Hypothalamus (tissue), 51 donors: ENCODE measurements around the gene SF3A2.

ENCODE experiments used
- DNase-seq, 51 donors: peaks; one replicate each; lab custom pipeline; 2025; lab: John Stamatoyannopoulos, UW

SF3A2 gene

GRCh38 chr19:2286402-2287140 is 49.9 kb downstream of the SF3A2 start:
- DNase-seq, result no peak

- DNase-seq, result no peak
These were observed 51.1 kb downstream of the SF3A2 start for GRCh38 chr19:2287585-2288337.

GRCh38 chr19:2288338-2288817 is 51.8 kb downstream of the SF3A2 start:
- DNase-seq, result no peak

GRCh38 chr19:2288818-2289713 is 52.4 kb downstream of the SF3A2 start:
- DNase-seq, result no peak

- DNase-seq, result peak in 2 of 51 donors; percentile 23 to 27
These were observed 53.3 kb downstream of the SF3A2 start for GRCh38 chr19:2289714-2290435.

GRCh38 chr19:2290441-2291184 is 54.0 kb downstream of the SF3A2 start:
- no peak for DNase-seq

GRCh38 chr19:2291185-2291751 is 54.6 kb downstream of the SF3A2 start:
- peak in 11 of 51 donors; percentile 7 to 43 (median 27) for DNase-seq

- DNase-seq, result peak in 34 of 51 donors; percentile 14 to 72 (median 56)
These were observed 58.2 kb downstream of the SF3A2 start for GRCh38 chr19:2294687-2295335.

GRCh38 chr19:2296141-2296540 is 59.5 kb downstream of the SF3A2 start:
- no peak for DNase-seq
